Common myeloid progenitor, CD34-positive (primary cell): ENCODE results near the gene FGF10.

ENCODE experiments used
- CTCF ChIA-PET: fragments of 350-600 bp; sonication (Branson Sonifier 250); formaldehyde crosslinking; loops from one replicate; lab custom pipeline; 2021; ENCODE audit warnings: antibody characterized with exemption; lab: Charles Lee
- POLR2A ChIA-PET: fragments of 350-600 bp; sonication (Branson Sonifier 250); formaldehyde crosslinking; loops from one replicate; lab custom pipeline; 2021; ENCODE audit warnings: antibody characterized with exemption; lab: Charles Lee
- DNase-seq, 3 donors: peaks; one replicate each; pipeline versions ENCODE4 v3.0.0 to v3.0.0-alpha.2; 2013
- H3K27ac ChIP-seq, 2 experiments: 1 replicate in 1 of 2; 2 replicates in 1 of 2; pipeline ENCODE4 v1.7.0; 2013; ENCODE audit warnings: inconsistent platforms in 2 of 2, low read length in 2 of 2, mild to moderate bottlenecking in 2 of 2, low read depth in 1 of 2, moderate library complexity in 1 of 2; ENCODE audit not compliant: severe bottlenecking in 2 of 2, insufficient read depth in 1 of 2, poor library complexity in 1 of 2
- H3K27me3 ChIP-seq, 5 experiments: replicated peaks in 2 of 5; 1 replicate in 3 of 5; 2 replicates in 2 of 5; pipeline versions ENCODE4 v1.6.1 to v1.7.0; 2013; ENCODE audit warnings: low read length in 4 of 5, mild to moderate bottlenecking in 2 of 5, moderate library complexity in 2 of 5, inconsistent platforms in 1 of 5; ENCODE audit not compliant: insufficient read depth in 5 of 5, control insufficient read depth in 4 of 5
- H3K36me3 ChIP-seq, 4 experiments: 1 replicate in 2 of 4; 2 replicates in 2 of 4; pipeline versions ENCODE4 v1.6.1 to v1.7.0; 2013; ENCODE audit warnings: low read length in 3 of 4, control low read depth in 1 of 4, mild to moderate bottlenecking in 1 of 4; ENCODE audit not compliant: control insufficient read depth in 4 of 4, insufficient read depth in 4 of 4
- H3K4me1 ChIP-seq, 4 experiments: 1 replicate in 3 of 4; 2 replicates in 1 of 4; pipeline versions ENCODE4 v1.6.1 to v1.7.1; 2013; ENCODE audit warnings: low read length in 3 of 4, mild to moderate bottlenecking in 3 of 4, control low read depth in 1 of 4, inconsistent platforms in 1 of 4, moderate library complexity in 1 of 4; ENCODE audit not compliant: control insufficient read depth in 4 of 4, insufficient read depth in 4 of 4; ENCODE audit errors: control extremely low read depth in 1 of 4
- H3K4me3 ChIP-seq, 7 experiments: 1 replicate in 4 of 7; 2 replicates in 3 of 7; pipeline versions ENCODE4 v1.5.1 to v1.7.0; 2013; ENCODE audit warnings: mild to moderate bottlenecking in 7 of 7, low read length in 6 of 7, moderate library complexity in 6 of 7, inconsistent platforms in 2 of 7, low read depth in 2 of 7, control low read depth in 1 of 7; ENCODE audit not compliant: insufficient read depth in 4 of 7, control insufficient read depth in 1 of 7; ENCODE audit errors: extremely low read depth in 1 of 7
- H3K9me3 ChIP-seq, 5 experiments: 1 replicate in 4 of 5; 2 replicates in 1 of 5; pipeline versions ENCODE4 v1.6.1 to v1.7.1; 2013; ENCODE audit warnings: low read length in 4 of 5, mild to moderate bottlenecking in 2 of 5, inconsistent platforms in 1 of 5, low read depth in 1 of 5, moderate library complexity in 1 of 5; ENCODE audit not compliant: control insufficient read depth in 4 of 5, insufficient read depth in 2 of 5; ENCODE audit errors: control extremely low read depth in 1 of 5
- WGBS: methylation state at CpG from one replicate; pipeline ENCODE4 v1.1.5; 2013; ENCODE audit not compliant: insufficient coverage; 5-methylcytosine and 5-hydroxymethylcytosine counted together

FGF10 gene

GRCh38 chr5:44331471-44332050 lies 57.7 kb downstream of the FGF10 start:
- no peak for DNase-seq
- Histone ChIP-seq H3K27me3 (peaks cover 0 to 2% (median 0%) of the 10 kb centered on the region in 5 experiments), H3K9me3 (no peaks in the 10 kb centered on the region), H3K36me3 (no peaks in the 10 kb centered on the region), H3K4me1 (no peaks in the 10 kb centered on the region), H3K4me3 (no peak overlapping the region), H3K27ac (no peak overlapping the region)
- ChIA-PET POLR2A (no interaction called here), CTCF (interaction anchor here (0.7 to 1.7 kb wide), 7 partner anchors 12 to 1540 kb away, joined by 3 to 8 read pairs (median 3); no protein-coding TSS in a partner anchor)
- WGBS: 100% methylated on average over 1 of the region's 3 CpGs

GRCh38 chr5:44329716-44330115 lies 59.5 kb downstream of the FGF10 start:
- peaks cover 0 to 2% (median 0%) of the 10 kb centered on the region in 5 experiments for H3K27me3 ChIP-seq
- H3K4me3 ChIP-seq: no peak overlapping the region
- H3K4me1 ChIP-seq: no peaks in the 10 kb centered on the region
- H3K27ac ChIP-seq: no peak overlapping the region
- H3K36me3 ChIP-seq: no peaks in the 10 kb centered on the region
- ChIA-PET POLR2A (no interaction called here), CTCF (no interaction called here)
- WGBS: 72% methylated on average over 2 of the region's 2 CpGs
- no peaks in the 10 kb centered on the region for H3K9me3 ChIP-seq
- DNase-seq: no peak

GRCh38 chr5:44321144-44321725 lies 68.0 kb downstream of the FGF10 start:
- 77% methylated on average over 3 of the region's 3 CpGs for WGBS
- ChIA-PET POLR2A (no interaction called here), CTCF (no interaction called here)
- no peaks in the 10 kb centered on the region for H3K27me3 ChIP-seq
- H3K4me3 ChIP-seq: no peak overlapping the region
- H3K4me1 ChIP-seq: no peaks in the 10 kb centered on the region
- H3K36me3 ChIP-seq: no peaks in the 10 kb centered on the region
- DNase-seq: no peak
- H3K27ac ChIP-seq: no peak overlapping the region
- no peaks in the 10 kb centered on the region for H3K9me3 ChIP-seq

GRCh38 chr5:44320188-44320587 lies 69.0 kb downstream of the FGF10 start:
- no peaks in the 10 kb centered on the region for H3K36me3 ChIP-seq
- no CpG with 5 or more reads among the region's 1 CpG for WGBS
- CTCF ChIA-PET: no interaction called here
- POLR2A ChIA-PET: no interaction called here
- DNase-seq: no peak
- no peaks in the 10 kb centered on the region for H3K4me1 ChIP-seq
- H3K27ac ChIP-seq: no peak overlapping the region
- H3K27me3 ChIP-seq: no peaks in the 10 kb centered on the region
- H3K9me3 ChIP-seq: no peaks in the 10 kb centered on the region
- no peak overlapping the region for H3K4me3 ChIP-seq

- no peak overlapping the region for H3K27ac ChIP-seq
- 100% methylated on average over 2 of the region's 2 CpGs for WGBS
Measured at GRCh38 chr5:44318883-44319282, 70.3 kb downstream of the FGF10 start.

GRCh38 chr5:44312374-44312773 lies 76.8 kb downstream of the FGF10 start:
- no peak overlapping the region for H3K27ac ChIP-seq
- POLR2A ChIA-PET: no interaction called here
- H3K27me3 ChIP-seq: no peaks in the 10 kb centered on the region
- no peaks in the 10 kb centered on the region for H3K36me3 ChIP-seq
- H3K4me1 ChIP-seq: no peaks in the 10 kb centered on the region
- WGBS: no CpG with 5 or more reads among the region's 1 CpG
- H3K4me3 ChIP-seq: no peak overlapping the region
- DNase-seq: no peak
- H3K9me3 ChIP-seq: no peaks in the 10 kb centered on the region
- CTCF ChIA-PET: no interaction called here

More at GRCh38 chr5:44318883-44319282, 70.3 kb downstream of the FGF10 start:
- H3K4me1 ChIP-seq: no peaks in the 10 kb centered on the region
- no peaks in the 10 kb centered on the region for H3K27me3 ChIP-seq
- H3K4me3 ChIP-seq: no peak overlapping the region
- H3K36me3 ChIP-seq: no peaks in the 10 kb centered on the region
- no peaks in the 10 kb centered on the region for H3K9me3 ChIP-seq
- ChIA-PET POLR2A (no interaction called here), CTCF (no interaction called here)
- DNase-seq: no peak

- WGBS: 83% methylated on average over 1 of the region's 1 CpG
- Histone ChIP-seq H3K4me1 (no peaks in the 10 kb centered on the region), H3K9me3 (no peaks in the 10 kb centered on the region), H3K4me3 (no peak overlapping the region), H3K27ac (no peak overlapping the region), H3K27me3 (no peaks in the 10 kb centered on the region), H3K36me3 (no peaks in the 10 kb centered on the region)
- ChIA-PET CTCF (no interaction called here), POLR2A (no interaction called here)
- no peak for DNase-seq
Measured at GRCh38 chr5:44300551-44300950, 88.7 kb downstream of the FGF10 start.
